Activated T-cell treated with anti-CD3 and anti-CD28 coated beads, Interleukin-2, amount 50 U/mL, for 24 hours (primary cell): Measurements from ENCODE around the gene NKX6-1.

Experiments used
- DNase-seq: peaks from one replicate; pipeline ENCODE4 v3.0.0-alpha.2; 2020
- H3K27ac Mint-ChIP-seq: 2 replicates; pipeline ENCODE4 v1.8.0; 2020; ENCODE audit warnings: mild to moderate bottlenecking, mixed read lengths
- H3K27me3 Mint-ChIP-seq: 2 replicates; pipeline ENCODE4 v1.8.0; 2020; ENCODE audit warnings: mixed read lengths
- H3K36me3 Mint-ChIP-seq: 2 replicates; pipeline ENCODE4 v1.8.0; 2020; ENCODE audit warnings: low read depth, mixed read lengths
- H3K4me1 Mint-ChIP-seq: 2 replicates; pipeline ENCODE4 v1.8.0; 2020; ENCODE audit warnings: low read depth, mixed read lengths
- H3K4me3 Mint-ChIP-seq: 2 replicates; pipeline ENCODE4 v1.8.0; 2020; ENCODE audit warnings: mild to moderate bottlenecking, moderate library complexity, mixed read lengths
- H3K9me3 Mint-ChIP-seq: 2 replicates; pipeline ENCODE4 v1.8.0; 2020; ENCODE audit warnings: mixed read lengths

Gene NKX6-1

DNA sequence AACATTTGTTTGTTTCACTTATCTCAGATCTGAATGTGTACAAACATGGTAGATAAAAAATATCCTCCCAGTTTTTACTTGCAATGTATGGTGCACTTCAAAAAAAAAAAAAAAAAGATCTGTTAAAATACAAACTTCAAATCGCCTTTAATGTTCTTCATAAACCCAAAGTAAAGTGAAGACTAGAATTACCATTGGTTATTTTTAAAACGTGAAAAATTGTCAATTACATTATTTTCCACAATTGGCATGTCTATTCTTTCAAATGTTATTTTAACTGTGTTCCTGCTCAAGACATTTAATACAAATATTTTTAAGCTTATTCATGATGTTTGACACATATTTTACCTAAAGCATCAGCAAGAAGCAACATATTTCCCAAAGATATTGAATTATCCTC lies 5.0 kb downstream of the NKX6-1 start:
- no peak for DNase-seq
- peaks cover 24% of the 10 kb centered on the region for H3K4me1 Mint-ChIP-seq
- H3K9me3 Mint-ChIP-seq, result peaks cover 4% of the 10 kb centered on the region
- H3K27ac Mint-ChIP-seq, result no peak overlapping the region
- no peaks in the 10 kb centered on the region for H3K36me3 Mint-ChIP-seq
- H3K4me3 Mint-ChIP-seq, result no peak overlapping the region
- peaks cover 93% of the 10 kb centered on the region for H3K27me3 Mint-ChIP-seq

DNA sequence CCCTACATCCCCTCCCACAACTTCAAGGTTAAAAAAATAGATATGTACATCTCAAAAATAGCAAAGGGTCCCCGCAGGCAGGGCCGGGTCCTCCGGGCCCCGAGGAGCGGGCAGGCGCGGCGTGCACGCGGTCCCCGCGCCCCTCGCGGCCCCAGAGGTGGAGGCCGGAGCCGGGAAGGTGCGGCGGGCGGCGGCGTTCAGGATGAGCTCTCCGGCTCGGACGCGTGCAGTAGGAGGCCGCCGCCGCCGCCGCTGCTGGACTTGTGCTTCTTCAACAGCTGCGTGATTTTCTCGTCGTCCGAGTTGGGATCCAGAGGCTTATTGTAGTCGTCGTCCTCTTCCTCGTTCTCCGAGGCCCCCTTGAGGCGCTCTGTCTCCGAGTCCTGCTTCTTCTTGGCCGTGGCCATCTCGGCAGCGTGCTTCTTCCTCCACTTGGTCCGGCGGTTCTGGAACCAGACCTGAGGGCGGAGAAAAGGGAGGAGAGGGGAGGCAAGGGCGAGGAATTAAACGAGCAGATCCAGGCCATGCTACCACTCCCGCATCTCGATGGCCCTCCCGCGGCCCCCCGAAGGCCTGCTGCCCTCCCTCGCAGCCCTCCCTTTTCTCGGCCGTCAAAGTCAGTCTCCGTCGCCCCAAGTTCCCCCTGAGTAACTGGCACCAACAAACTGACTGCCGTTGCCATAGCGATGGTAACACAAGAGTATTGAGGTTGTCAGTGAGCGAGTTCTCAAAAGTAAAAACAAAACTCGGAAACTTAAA lies 5.8 kb downstream of the NKX6-1 start:
- no peaks in the 10 kb centered on the region for H3K36me3 Mint-ChIP-seq
- DNase-seq, result no peak
- peaks cover 92% of the 10 kb centered on the region for H3K27me3 Mint-ChIP-seq
- H3K9me3 Mint-ChIP-seq, result peaks cover 4% of the 10 kb centered on the region
- H3K4me1 Mint-ChIP-seq, result peaks cover 16% of the 10 kb centered on the region
- H3K4me3 Mint-ChIP-seq, result peak overlapping the region; percentile 45
- peak overlapping the region; percentile 68 for H3K27ac Mint-ChIP-seq

DNA sequence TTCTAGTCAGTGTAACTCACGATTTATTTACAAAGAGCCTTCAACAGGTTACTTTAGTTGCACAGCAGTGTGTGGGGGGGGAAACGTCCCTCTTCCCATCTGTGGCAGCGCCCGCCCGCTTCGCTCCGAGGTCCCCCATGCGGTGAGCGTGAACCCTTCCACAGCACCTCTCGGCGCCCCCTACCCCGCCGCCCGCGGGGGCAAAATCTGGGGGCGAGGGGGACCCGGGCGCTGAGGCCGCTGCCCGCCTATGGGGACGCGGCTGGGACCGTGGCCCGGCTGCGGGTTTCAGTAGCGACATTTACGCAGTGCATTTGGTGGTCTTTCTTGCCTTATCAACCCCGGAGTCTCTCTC lies 6.4 kb downstream of the NKX6-1 start:
- H3K4me1 Mint-ChIP-seq, result peaks cover 15% of the 10 kb centered on the region
- H3K4me3 Mint-ChIP-seq, result no peak overlapping the region
- H3K36me3 Mint-ChIP-seq, result no peaks in the 10 kb centered on the region
- DNase-seq, result no peak
- H3K9me3 Mint-ChIP-seq, result peaks cover 4% of the 10 kb centered on the region
- no peak overlapping the region for H3K27ac Mint-ChIP-seq
- peaks cover 93% of the 10 kb centered on the region for H3K27me3 Mint-ChIP-seq

DNA sequence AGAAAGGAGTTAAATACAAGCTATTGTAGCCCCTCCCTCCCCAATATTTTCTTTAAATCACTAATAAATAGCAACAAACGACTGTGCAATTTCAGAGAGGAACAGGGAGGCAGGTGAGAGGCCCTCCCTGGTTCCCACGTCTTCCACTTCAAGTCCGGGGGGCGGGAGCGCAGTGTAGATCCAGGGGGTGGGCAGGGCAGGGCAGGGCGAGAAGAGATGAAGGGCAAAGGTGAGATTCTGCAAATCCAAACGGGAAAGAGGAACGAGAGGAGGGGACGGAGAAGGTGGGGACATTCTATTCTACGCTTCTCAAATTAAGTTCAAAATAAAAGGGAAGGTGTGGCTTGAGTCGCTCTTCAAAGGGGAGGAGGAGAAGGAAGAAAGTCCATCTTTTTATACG lies 6.8 kb downstream of the NKX6-1 start:
- H3K4me1 Mint-ChIP-seq, result peaks cover 15% of the 10 kb centered on the region
- no peak overlapping the region for H3K4me3 Mint-ChIP-seq
- peaks cover 94% of the 10 kb centered on the region for H3K27me3 Mint-ChIP-seq
- H3K36me3 Mint-ChIP-seq, result no peaks in the 10 kb centered on the region
- no peak overlapping the region for H3K27ac Mint-ChIP-seq
- peaks cover 4% of the 10 kb centered on the region for H3K9me3 Mint-ChIP-seq
- DNase-seq, result no peak

DNA sequence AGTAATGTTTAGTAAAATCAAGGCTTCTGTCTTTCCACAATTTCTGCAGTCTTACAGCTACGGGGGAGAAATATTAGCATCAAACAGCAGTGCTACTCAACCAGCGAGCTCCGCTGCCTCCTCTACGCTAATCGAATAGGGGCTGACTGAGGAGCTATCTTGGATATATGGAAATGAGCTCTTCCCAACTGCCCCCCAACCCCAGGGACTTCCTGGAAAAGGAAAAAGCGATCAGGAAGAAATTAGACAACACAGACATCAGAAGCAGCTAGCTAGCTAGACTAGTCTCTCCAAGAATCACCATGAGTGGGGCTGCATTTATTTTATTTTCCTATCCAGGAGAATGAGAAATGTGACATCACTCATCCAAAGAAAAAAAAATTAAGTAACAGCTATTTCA lies 7.6 kb downstream of the NKX6-1 start:
- H3K4me1 Mint-ChIP-seq, result peaks cover 8% of the 10 kb centered on the region

DNA sequence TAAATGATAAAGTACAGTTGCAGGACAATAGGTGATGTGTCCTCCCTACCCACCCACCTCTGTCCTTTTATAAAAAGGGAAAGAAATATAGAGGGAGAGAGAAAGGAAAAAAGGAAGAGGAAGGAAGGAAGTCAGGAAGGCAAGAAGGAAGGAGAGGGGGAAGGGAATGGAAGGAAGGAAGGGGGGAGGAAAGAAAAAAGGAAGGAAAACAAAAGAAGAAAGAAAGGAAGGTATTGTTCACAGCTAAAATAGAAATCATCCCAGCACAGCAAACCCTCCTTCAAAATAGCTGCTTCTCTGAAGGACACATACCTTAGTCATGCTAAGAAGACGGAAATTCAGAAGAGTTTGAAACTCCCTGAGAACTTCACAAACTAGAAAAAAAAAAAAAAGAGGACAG lies 8.4 kb downstream of the NKX6-1 start:
- no peak overlapping the region for H3K27ac Mint-ChIP-seq
- H3K4me1 Mint-ChIP-seq, result peaks cover 8% of the 10 kb centered on the region
- peaks cover 93% of the 10 kb centered on the region for H3K27me3 Mint-ChIP-seq
- H3K36me3 Mint-ChIP-seq, result no peaks in the 10 kb centered on the region
- DNase-seq, result no peak
- peaks cover 3% of the 10 kb centered on the region for H3K9me3 Mint-ChIP-seq
- H3K4me3 Mint-ChIP-seq, result no peak overlapping the region

More for the DNA sequence above, 7.6 kb downstream of the NKX6-1 start:
- no peak overlapping the region for H3K4me3 Mint-ChIP-seq
- peaks cover 93% of the 10 kb centered on the region for H3K27me3 Mint-ChIP-seq
- no peak overlapping the region for H3K27ac Mint-ChIP-seq
- peaks cover 4% of the 10 kb centered on the region for H3K9me3 Mint-ChIP-seq
- no peak for DNase-seq
- no peaks in the 10 kb centered on the region for H3K36me3 Mint-ChIP-seq

DNA sequence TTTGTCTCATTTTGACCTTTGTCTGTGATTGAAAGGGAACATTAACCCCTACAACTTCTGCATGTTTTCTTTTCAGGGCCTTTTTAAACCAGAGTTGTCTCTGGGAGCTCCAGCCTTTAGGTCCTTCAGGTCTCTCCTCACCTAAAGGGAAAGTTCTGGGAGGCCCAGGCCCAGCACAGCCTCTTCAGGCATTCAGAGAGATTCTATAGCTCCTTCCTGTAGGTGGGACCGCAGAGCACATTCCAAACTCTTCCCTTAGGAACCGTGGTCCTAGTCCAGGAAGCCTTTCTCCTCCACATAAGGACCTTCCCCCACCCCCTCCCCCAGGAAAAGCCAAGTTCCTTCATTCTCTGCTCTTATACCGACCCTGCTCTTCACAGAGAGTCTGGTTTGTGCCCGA lies 14.9 kb downstream of the NKX6-1 start:
- peaks cover 11% of the 10 kb centered on the region for H3K4me1 Mint-ChIP-seq
- H3K27ac Mint-ChIP-seq, result no peak overlapping the region
- no peak overlapping the region for H3K4me3 Mint-ChIP-seq
- H3K27me3 Mint-ChIP-seq, result peaks cover 95% of the 10 kb centered on the region
- H3K9me3 Mint-ChIP-seq, result no peaks in the 10 kb centered on the region
- no peak for DNase-seq
- H3K36me3 Mint-ChIP-seq, result no peaks in the 10 kb centered on the region

DNA sequence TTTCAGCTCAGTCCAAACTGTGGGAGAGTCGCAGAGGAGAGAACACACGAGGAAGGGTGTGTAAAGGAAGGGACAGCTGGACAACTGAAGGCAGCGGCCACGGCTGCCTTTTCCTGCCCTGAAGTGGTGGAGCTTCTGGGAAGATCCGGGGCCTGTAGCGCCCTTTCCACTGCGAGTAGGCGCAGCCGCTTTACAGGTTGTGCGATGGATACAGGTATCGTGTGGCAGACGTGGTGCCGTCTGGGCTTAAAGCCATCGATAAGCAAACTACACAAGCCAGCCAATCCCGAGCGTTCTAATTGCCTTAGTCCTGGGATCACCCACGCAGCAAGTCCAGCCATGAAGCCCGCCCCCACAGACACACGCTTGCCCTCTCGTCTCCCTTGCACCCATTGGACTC lies 15.4 kb downstream of the NKX6-1 start:
- Mint-ChIP-seq H3K27ac (no peak overlapping the region), H3K4me3 (no peak overlapping the region), H3K36me3 (no peaks in the 10 kb centered on the region), H3K9me3 (no peaks in the 10 kb centered on the region), H3K4me1 (peaks cover 11% of the 10 kb centered on the region), H3K27me3 (peaks cover 96% of the 10 kb centered on the region)
- DNase-seq, result no peak

DNA sequence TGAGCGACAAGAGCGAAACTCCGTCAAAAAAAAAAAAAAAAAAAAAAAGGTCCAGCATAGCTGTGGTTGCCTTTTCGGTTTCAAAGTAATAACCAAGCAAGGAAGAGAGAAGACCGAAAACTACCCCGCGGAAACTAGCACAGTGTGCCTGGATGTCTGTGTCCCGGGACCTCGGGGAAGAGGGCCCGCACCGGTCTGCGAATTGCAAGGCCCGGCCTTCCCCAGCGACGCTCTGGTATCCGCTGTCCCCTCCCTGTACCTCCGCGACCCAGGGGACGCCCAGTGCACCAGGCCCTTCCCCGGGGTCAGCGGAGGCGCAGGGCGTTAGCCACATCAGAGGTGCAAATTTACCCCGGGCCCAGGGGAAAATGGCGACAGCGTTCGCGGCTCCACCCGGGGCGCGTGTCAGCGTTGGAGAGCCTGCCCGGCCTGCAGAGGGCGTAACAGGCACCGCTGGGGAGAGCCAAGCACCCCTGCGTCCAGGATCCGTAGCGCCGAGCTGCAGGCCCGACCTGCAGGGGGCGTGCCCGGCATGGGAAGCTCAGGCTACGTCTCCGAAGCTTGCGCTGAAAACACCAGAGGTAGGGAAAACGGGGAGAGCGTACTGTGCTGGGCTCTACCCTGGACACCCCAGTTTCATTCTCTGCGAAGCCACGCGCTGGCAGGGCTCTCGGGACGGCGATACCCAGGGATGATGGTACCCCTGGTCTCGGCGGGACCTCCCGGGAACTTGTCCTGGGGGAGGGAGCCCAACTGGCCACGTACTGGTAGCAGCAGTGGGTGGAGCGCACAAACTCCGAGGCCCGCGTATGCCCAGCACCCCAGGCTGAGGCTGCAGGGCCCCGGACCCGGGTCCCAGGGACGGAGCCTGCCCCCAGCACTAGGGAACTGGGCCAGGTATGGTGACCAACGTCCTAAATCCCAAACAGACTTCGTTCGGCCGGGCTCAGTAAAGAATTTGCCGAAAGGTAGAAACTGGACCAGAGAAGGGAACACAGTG lies 16.2 kb downstream of the NKX6-1 start:
- peak; percentile 32 for DNase-seq
- Mint-ChIP-seq H3K4me1 (peaks cover 11% of the 10 kb centered on the region), H3K27ac (no peak overlapping the region)

DNA sequence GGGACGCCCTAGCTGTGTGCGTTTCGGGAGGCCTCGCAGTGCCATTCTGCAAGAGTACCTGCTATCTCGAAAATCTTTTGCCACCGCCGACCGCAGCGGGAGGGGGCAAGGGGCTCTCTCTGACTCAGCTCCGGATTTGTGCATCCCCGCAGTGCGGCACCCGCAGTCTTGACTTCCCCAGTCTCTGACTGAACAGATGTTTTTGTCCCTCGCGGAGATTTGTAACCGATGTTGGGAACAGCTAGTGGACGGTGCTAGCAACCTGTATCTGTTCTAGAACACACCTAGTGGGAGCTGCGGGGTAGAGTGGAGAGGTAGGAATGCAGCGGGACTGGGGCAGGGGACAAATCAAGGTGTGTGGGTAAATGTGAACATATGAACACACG lies 17.2 kb downstream of the NKX6-1 start:
- peaks cover 87% of the 10 kb centered on the region for H3K27me3 Mint-ChIP-seq
- no peak overlapping the region for H3K27ac Mint-ChIP-seq
- H3K9me3 Mint-ChIP-seq, result no peaks in the 10 kb centered on the region
- no peak overlapping the region for H3K4me3 Mint-ChIP-seq
- no peak for DNase-seq
- H3K4me1 Mint-ChIP-seq, result peaks cover 11% of the 10 kb centered on the region
- no peaks in the 10 kb centered on the region for H3K36me3 Mint-ChIP-seq

More for the DNA sequence above, 16.2 kb downstream of the NKX6-1 start:
- no peaks in the 10 kb centered on the region for H3K9me3 Mint-ChIP-seq
- peaks cover 95% of the 10 kb centered on the region for H3K27me3 Mint-ChIP-seq
- H3K36me3 Mint-ChIP-seq, result no peaks in the 10 kb centered on the region
- H3K4me3 Mint-ChIP-seq, result no peak overlapping the region

DNA sequence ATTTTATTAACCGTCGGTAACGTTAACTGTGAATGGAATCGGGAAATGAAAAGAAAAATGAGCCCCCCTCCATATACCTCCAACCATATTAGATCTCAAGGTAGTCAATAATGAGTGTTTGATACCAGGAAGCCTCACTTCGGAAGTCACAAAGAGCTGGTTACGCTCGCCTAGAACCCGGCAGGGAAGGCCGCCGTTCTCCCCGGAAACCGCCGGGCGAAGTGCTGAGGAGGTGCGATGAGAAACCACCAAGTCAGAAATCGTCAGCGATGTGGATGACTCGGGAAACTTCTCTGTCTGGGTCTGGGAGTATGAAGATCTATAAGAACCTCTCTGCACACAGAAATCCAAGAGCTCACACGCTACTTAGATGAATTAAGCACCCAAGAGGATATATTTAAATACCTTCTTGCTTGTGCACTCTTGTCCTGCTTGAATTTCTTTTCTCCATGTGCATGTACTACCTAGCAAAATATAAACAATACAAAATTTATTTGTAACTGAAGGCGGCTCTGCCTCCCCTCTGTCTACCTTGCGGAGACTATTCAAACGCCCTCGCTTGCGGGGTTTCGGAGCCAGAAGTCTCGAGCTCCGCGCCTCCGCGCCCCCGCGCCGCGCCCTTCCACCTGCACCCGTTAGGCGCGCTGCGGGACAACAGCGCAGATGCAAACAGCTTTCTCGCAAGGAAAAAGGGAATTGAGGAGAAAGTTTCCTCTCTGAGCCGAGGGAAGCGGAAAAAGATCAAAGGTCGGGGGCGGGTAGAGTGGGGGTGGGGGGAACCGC lies 17.8 kb downstream of the NKX6-1 start:
- H3K4me3 Mint-ChIP-seq, result no peak overlapping the region
- H3K9me3 Mint-ChIP-seq, result no peaks in the 10 kb centered on the region
- peaks cover 11% of the 10 kb centered on the region for H3K4me1 Mint-ChIP-seq
- H3K27ac Mint-ChIP-seq, result no peak overlapping the region
- peaks cover 86% of the 10 kb centered on the region for H3K27me3 Mint-ChIP-seq
- no peaks in the 10 kb centered on the region for H3K36me3 Mint-ChIP-seq
- no peak for DNase-seq

DNA sequence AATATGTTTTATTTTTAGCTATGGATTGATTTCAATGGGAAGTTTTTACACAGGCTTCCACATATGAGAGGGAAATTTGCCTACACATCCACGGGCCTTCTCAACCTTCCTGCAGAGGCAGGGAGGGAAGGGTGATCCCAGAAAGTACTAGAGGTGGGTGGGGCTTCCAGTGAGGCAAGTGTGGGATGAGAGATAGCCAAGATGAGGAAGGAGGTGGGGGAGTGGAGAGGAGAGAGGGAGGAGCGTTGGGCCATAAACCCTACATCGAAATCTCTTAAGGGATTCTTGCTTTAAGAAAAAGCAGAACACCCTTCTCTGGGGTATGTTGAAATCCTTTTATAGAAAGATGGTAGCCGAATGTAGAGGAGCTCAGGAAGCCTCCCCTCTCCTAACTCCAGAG lies 19.0 kb downstream of the NKX6-1 start:
- DNase-seq, result no peak
- Mint-ChIP-seq H3K36me3 (no peaks in the 10 kb centered on the region), H3K27ac (no peak overlapping the region), H3K27me3 (peaks cover 80% of the 10 kb centered on the region), H3K4me3 (no peak overlapping the region), H3K4me1 (peaks cover 11% of the 10 kb centered on the region), H3K9me3 (no peaks in the 10 kb centered on the region)

DNA sequence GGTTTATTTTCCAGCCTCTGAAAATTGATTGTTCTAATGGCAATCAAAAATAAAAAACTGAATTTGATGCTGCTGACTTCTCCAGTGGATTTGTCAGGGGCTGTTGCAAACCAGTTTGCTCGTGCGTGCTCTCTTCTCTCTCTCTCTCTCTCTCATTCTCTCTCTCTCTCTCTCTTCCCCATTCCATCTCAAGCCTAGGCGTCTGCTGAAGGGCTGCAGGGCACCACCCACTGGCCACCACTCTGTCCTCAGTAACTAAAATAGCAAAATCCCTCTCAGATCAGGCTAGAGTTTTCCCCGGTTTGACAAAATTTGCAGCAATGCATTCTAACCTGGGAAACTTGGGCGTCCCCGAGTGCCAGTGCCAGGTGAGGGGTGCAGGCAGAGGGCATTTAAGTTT lies 19.4 kb downstream of the NKX6-1 start:
- Mint-ChIP-seq H3K27ac (no peak overlapping the region), H3K4me3 (no peak overlapping the region), H3K27me3 (peaks cover 76% of the 10 kb centered on the region), H3K4me1 (peaks cover 11% of the 10 kb centered on the region), H3K9me3 (no peaks in the 10 kb centered on the region), H3K36me3 (no peaks in the 10 kb centered on the region)
- no peak for DNase-seq

DNA sequence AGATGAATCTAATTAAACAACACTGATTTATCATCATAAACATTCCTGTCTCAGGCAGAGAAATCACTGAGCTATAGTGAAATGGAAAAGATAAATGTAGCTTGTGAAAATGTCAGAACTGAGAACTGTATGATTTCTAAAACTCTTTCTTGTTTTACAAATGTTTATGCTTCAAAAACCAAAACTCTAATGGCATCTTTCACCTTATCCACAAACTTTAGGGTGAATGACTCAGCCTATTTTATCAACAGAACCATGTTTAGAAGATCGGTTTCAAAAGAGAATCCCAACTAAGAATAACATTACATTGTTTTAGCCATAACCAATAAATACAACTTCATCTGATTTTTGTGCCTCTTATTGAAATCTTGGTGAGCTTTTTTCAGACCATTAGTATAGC lies 21.4 kb downstream of the NKX6-1 start:
- Mint-ChIP-seq H3K27me3 (peaks cover 62% of the 10 kb centered on the region), H3K4me1 (peaks cover 11% of the 10 kb centered on the region), H3K9me3 (no peaks in the 10 kb centered on the region), H3K36me3 (no peaks in the 10 kb centered on the region), H3K4me3 (no peak overlapping the region), H3K27ac (no peak overlapping the region)
- no peak for DNase-seq
